Stimulated activated CD8-positive, alpha-beta memory T cell treated with anti-CD3 and anti-CD28 coated beads, Interleukin-15, amount 100 ng/mL, for 4 hours (primary cell): ENCODE data around the gene CPSF2.
"Not testable (repeated sequence)": the region's sequence is repeated elsewhere in the genome, so short reads cannot be mapped to it uniquely, and the experiment has no call there.

Source experiments
- DNase-seq, 2 donors: peaks; one replicate each; pipeline ENCODE4 v3.0.0-alpha.2; 2020; ENCODE audit warnings: low read depth in 2 of 2

The CPSF2 gene

DNA sequence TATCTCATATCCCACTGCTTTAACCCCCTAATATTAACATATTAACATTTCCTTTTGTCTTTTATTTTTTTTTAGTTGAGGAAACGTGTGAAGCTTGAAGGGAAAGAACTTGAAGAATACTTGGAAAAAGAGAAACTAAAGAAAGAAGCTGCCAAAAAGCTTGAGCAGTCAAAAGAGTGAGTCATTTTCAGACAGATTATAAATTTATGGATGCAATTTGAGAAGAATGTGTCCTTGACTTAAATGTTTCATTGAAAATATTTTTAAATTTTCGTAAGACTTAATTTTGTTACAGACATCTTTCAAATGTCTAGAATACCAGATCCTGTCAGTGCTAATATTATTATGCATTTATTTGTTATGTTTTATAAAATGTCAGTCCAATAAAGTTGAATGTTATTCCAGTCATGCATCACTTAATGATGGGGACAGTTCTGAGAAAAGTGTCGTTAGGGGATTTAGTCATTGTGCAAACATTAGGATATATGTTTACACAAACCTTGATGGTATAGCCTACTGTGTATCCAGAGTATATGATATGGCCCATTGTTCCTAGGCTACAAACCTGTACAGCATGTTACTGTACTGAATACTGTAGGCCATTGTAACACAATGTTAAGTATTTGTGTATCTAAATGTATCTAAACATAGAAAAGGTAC, 32.6 kb downstream of the CPSF2 start:
- no peak for DNase-seq

DNA sequence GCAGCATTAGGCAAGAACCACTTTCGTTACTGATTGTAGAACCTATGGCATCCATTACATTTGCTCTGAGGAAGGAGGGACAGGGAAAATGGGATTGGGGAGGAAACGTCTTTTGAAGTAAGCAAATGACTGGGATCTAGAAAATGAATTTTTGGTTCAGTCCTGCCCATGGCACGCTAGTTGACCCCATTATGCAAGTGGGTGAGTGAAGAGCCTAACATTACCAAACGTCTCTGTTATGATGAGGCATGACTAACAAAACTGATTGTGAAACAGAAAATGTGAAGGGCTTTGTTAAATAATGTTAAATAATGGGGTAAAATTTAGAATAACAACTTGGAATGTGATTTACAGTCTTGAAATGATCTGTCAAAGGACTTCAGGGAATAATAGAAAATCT, 38.9 kb downstream of the CPSF2 start:
- no peak for DNase-seq

DNA sequence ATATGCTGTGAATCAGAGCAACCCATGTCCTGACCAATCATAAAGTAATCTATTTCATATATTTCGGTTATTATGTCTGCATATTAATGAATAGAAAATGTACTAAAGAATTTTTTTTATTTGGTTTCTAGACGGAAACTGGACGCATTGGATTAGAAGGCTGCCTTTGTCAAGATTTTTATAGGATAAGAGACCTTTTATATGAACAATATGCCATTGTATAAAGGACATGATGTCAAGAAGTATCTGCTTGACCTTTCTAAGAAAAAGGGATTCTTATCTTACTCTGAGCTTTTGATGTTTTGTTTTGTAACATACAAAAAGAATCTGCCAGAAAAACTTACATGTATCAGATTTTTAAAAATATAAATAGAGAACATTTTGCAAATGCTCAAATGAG, 39.8 kb downstream of the CPSF2 start:
- DNase-seq: no peak

DNA sequence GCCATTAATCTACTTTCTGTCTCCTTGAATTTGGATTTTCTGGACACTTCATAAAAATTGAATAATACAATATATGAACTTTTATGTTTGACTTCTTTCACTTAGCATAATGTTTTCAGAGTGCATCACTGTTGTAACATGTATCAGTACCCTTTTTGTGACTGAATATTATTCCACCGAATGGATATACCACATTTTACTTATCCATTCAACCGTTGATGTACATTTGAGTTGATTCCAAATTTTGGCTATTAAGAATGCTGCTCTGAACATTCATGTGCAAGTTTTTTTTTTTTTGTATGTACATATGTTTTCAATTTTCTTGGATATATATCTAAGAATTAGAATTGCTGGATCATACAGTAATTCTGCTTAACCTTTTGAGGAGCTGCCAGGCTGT, 43.2 kb downstream of the CPSF2 start:
- DNase-seq: no peak

DNA sequence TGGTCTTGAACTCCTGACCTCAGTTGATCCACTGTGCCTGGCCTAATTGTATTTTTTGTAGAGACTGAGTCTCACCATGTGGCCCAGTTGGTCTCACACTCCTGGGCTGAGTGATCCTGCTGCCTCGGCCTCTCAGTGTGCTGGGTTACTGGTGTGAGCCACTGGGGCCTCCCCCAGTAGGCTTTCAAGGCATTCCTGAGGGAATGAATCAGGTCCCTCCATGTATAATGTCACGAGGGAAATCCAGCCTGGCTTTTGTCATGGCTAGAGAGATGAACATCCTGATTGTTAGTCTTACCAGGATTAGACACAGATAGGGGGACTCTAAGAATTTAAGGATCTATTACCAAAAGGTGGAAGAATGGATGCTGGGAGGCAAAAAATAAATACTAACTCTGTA, 51.9 kb downstream of the CPSF2 start:
- DNase-seq: no peak

DNA sequence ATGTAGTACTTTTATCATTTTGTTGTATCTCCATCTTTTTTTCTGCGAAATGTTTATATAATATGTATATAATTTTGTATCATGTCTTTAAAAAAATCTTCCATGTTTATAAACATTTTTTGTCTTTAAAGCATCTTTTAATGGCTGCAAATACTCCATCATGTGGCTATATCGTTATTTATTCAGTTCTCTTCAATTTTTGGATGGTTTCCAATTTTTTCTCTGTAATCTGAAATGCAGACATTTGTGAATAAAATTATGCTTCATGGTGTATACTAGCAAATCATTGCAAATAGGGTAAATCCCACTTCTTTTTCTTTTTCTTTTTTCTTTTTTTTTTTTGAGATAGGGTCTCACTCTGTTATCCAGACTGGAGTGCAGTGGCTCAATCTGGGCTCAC, 54.0 kb downstream of the CPSF2 start:
- DNase-seq: no peak

DNA sequence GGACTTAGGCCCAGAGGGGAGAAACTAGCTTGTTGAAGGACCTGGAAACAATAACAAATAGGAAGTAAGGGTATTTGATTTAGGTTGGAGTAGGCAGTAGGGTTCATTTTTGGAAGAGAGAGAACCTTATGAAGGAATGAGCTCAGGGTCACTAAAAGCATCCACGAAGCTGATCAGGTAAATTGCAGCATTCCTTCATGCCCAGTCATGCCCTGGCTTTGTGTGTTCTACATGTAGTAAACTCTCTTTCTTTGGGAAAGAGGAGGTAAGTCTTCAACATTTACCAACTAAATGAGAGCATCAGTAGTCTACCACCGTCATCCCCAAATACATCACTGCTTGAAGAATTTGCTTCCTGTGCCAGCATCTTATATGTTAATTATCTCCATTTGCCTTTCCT, 54.7 kb downstream of the CPSF2 start:
- no peak for DNase-seq

DNA sequence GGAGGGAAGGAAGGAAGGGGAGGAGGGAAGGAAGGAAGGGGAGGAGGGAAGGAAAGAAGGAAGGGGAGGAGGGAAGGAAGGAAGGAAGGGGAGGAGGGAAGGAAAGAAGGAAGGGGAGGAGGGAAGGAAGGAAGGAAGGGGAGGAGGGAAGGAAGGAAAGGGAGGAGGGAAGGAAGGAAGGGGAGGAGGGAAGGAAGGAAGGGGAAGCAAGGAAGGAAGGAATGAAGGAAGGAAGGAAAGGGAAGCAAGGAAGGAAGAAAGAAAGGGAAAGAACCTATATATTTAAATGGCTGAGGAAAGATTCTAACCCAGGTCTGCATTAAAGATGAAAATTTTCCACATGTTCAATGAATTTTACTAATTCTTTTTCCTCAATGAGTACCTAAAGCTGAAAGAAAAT, 57.4 kb downstream of the CPSF2 start:
- DNase-seq: not testable (repeated sequence)

DNA sequence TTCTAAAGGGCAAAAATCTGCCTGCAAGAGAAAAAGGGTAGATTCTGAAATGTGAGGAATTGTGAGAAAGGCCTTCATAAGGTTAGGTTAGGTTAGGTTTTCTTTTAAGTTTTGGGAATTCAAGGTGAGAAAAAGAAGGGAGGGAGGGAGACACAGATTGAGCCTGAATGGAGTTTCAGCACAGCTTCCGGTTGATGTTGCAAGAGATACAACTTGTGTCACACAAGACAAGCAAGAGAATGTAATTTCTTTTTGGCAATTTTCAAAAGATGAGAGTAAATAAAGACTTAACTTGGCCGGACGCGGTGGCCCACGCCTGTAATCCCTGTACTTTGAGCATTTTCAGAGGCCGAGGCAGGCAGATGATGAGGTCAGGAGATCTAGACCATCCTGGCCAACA, 63.8 kb downstream of the CPSF2 start:
- no peak for DNase-seq

DNA sequence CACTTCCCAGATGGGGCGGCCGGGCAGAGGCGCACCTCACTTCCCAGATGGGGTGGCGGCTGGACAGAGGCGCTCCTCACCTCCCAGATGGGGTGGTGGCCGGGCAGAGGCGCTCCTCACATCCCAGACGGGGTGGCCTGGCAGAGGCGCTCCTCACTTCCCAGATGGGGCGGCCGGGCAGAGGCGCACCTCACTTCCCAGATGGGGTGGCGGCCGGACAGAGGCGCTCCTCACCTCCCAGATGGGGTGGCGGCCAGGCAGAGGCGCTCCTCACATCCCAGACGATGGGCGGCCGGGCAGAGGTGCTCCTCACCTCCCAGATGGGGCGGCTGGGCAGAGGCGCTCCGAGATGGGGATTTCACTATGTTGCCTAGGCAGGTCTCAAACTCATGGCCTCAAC, 65.8 kb downstream of the CPSF2 start:
- DNase-seq: not testable (repeated sequence)

DNA sequence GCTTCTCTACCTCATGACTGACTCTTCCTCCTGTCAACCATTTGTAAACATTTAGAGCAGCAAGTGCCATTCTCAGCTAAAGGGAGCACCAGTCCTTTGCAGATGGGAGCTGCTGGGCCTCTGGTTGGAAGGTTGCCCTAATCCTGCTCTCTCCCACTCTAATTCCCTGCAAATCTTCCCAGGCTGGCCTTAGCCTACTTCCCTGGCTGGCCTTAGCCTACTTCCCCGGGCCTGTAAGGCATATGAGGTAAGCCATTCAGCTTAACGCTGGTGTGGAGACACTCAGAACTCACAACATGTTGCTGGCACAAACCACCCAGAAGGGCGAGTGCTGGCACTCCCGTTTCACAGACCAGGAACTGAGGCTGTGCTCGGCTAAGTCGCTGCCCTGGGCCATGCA, 69.0 kb downstream of the CPSF2 start:
- DNase-seq: no peak

DNA sequence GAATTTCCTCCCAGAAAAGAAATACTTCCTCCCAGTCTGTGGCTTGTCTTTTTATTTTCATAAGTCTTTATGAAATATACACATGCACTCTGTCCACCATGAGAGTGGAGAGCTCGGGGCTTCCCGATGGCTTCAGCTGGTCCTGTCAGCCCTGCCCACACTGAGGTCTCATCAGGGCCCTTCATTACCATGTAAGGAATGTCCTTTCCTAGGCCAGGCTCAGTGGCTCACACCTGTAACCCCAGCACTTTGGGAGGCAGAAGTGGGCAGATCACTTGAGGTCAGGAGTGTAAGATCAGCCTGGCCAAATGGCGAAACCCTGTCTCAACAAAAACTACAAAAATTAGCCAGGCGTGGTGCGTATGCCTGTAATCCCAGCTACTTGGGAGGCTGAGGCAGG, 77.0 kb downstream of the CPSF2 start:
- DNase-seq: no peak

DNA sequence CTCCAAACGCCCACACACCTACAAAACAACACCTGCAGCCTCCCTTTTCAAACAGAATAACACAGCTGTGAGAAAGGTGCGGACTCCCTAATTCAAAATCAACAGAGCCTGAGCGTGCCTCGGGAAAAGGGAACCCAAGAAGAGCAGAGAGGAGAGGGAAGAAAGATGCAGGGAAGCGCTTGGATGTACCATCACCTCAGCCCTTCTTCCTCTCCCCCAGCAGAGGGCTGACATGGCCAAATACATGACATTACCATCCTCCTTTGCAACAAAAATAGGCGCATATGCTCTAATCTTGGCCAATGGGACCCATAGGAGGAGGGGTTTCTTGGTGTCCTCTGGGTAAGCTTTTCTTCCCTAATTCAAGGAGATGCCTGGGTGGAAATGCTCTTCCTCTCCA, 78.0 kb downstream of the CPSF2 start:
- no peak for DNase-seq

DNA sequence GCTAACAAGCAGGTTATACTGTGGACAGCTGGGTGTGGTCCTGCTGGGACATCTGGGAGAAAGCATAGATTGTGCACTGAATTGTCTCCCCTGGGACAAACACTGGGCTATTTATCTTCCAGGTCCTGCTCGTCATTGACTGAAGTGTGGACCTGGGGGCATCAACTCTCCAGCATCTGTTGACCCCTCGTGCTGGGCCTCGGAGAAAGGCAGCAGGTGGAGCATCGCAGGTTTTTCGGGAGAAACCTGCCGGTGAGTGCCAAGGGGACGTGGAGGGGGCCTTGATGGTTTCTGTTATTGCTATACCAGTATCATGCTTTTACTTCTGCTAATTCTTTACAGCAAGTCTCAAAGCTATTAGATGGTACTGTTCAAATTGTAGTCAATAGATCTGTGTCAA, 81.3 kb downstream of the CPSF2 start:
- no peak for DNase-seq

DNA sequence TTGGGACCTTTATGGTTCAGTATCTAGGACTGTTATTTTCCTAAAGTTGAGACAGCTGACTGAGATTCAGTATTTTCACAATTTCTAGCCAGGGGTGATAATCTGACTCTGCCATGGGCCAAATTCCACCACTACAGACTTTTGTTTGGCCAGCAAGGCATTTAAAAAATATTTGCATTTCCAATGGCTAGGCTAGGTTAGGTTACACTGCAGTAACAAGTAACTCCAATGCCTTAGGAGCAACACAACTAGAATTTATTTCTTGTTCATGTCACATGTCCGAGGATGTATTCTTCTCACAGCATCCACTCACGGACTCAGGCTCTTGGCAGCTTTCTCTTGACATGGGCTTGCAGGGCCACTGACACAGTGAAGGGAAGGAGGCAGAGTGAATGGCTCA, 83.0 kb downstream of the CPSF2 start:
- no peak for DNase-seq

DNA sequence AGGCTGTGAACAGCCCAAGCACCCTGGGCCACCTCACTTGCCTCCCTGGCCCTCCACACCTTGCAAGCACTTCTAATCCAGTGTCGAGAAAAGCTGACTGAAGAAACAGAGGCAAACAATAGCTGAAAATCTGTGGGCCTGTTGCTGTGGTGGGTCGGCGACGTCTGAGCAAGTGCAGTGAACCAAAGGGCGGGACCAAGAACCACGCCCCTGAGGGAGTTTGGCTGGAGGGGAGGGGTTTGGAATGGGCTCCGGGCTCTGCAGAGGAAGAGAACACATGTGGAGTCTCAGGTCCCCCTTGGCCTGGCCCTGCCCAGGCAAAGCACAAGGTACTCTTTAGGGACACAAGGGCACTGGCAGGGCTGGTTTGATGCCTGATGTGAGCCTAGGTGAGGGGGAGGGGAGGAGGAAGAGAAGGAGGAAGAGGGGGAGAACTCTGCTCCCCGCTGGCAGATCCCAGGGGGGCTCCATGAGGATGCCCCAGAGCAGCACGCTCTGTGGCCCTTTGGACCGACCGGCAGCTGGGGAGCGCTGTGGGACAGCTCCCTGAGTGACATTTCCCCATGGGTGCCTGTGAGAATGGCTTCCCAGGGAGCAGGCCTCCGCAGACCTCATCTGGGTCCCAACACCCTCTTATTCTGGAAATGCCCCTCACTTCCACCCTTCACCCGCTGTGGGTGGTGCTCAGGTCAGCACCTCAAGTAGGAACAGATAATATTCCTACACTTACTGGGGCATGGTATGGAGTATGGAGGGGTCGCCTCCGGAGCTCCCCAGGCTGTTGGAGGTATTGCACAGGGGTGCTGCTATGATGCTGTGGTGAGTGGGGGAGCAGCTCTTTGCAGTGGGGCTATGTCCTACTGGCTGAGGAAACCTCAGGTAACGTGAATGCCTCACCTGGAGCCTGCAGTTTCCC, 85.5 kb downstream of the CPSF2 start:
- DNase-seq: no peak

DNA sequence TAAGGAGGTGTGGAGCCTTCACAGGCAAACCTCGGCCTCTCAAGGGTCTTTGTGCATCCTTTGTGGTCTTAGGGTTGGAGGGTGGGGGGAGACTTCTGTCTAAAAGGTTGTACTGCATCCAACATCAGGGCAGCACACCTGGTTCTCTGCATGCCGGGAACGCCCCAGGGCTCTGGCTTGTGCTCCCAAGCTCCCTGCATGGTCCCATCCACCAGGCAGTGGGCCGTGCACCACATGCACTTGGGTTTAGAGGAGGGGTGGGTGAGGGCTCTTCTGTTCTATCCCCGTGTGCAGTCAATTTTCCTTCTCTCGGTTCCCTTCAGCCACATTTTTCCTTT, 86.1 kb downstream of the CPSF2 start:
- DNase-seq: no peak

DNA sequence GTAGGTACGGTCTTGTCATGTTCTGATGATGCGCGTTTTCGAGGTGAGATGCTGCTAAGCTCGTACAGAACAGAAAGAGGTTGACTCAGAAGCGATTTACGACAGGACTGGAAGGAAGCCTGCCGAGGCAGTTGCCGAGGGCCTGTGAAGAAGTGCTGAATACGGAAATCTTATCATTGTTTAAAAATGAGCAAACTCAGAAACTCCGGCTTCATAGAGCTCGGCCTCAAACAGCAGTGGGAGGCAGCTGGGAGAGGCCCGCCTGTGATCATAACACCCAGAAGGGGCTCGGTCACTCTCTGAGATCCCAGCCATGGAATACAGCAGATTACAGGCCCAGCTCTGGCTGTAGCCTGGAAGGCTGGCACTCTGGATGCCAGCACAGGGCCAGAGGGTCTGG, 87.4 kb downstream of the CPSF2 start:
- DNase-seq: no peak

DNA sequence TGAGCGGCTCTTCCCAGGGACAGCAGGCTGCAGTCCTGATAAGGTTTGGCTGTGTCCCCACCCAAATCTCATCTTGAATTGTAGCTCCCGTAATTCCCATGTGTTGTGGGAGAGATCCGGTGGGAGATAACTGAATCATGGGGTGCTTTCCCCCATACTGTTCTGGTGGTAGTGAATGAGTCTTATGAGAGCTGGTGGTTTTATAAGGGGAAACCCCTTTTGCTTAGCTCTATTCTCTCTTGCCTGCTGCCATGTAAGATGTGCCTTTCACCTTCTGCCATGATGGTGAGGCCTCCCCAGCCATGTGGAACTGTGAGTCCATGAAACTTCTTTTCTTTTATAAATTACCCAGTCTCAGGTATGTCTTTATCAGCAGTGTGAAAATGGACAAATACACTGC, 91.4 kb downstream of the CPSF2 start:
- DNase-seq: not testable (repeated sequence)

DNA sequence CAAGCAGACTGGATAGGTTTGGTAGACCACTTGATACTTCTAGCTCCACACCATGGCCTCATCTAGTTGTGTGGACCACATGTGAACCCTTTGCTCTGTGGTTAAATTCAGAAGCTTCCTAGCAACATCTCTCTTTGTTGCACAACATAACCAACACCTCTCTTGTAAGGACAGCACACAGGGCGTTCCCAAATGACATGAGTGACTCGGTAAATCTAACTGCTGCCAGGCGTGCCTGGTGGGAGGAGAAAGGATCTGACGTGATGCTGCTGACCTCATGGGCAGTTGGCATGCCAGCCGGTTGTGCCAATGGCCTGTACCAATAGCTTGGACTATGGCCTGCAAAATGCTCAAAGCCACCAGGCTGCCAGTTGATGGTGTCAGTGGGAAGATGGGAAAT, 93.8 kb downstream of the CPSF2 start:
- DNase-seq: no peak

DNA sequence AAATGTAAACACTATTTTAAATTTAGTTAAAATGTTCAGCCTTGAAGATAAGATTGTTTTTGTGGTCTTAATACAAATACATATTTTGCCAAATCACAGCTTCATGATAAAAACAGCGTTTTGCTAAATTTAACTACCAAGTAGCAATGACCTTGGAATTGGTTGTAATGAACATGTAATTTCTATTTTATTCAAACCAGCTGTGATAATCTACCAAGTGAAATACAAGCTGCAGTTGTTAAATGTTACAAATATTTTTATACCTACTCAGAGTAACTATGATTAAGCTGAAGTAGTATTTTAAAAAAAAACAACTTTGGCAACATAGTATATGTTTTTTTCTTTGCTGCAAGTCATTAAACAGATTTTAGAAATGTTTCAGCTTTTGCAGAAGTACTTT, 96.2 kb downstream of the CPSF2 start:
- no peak for DNase-seq
